Esophagus squamous epithelium (tissue), 4 donors: ENCODE measurements around the gene ETFDH.

Experiments used
- CTCF ChIP-seq, 6 experiments: fragments of 450-650 bp in 4 of 6; fragments of 200-600 bp in 2 of 6; sonication (generic) in 2 of 6; IDR thresholded peaks; one replicate each; pipeline ENCODE4 v1.5.1; 2016 to 2019; ENCODE audit warnings: antibody characterized with exemption in 6 of 6, mild to moderate bottlenecking in 4 of 6, moderate library complexity in 4 of 6
- POLR2A ChIP-seq, 4 donors: fragments of 450-650 bp; IDR thresholded peaks; one replicate each; pipeline ENCODE4 v1.6.1; 2017; ENCODE audit warnings: antibody characterized with exemption in 4 of 4, mild to moderate bottlenecking in 4 of 4, moderate library complexity in 3 of 4

- TF ChIP-seq CTCF (IDR thresholded peaks at IDR 0.05) (no peak), POLR2A (IDR thresholded peaks at IDR 0.05) (no peak)
These were observed 9.5 kb downstream of the ETFDH start for GRCh38 chr4:158681629-158682028.
